Activated B cell treated with CpG ODN at 0.5 μM for 24 hours (primary cell): ENCODE results near the gene SVEP1. TPM values are rescaled to one million over a fixed set of nuclear protein-coding genes. Genes with fewer than 3 reads are reported as not detected.
"Not testable (repeated sequence)": the region's sequence is repeated elsewhere in the genome, so short reads cannot be mapped to it uniquely, and the experiment has no call there.

Experiments
- ATAC-seq: fragments of 200-7000 bp; cut with Tn5 transposase; one replicate; pipeline ENCODE4 v1.10.0; 2021; ENCODE audit warnings: low read depth, mild to moderate bottlenecking, moderate library complexity
- CTCF ChIA-PET: fragments of 350-600 bp; sonication (Branson Sonifier 250); formaldehyde crosslinking; loops from one replicate; lab custom pipeline; 2021; ENCODE audit warnings: antibody characterized with exemption; lab: Charles Lee
- POLR2A ChIA-PET: fragments of 350-600 bp; sonication (Branson Sonifier 250); formaldehyde crosslinking; loops from one replicate; lab custom pipeline; 2021; ENCODE audit warnings: antibody characterized with exemption; lab: Charles Lee
- DNase-seq: peaks from one replicate; pipeline ENCODE4 v3.0.0; 2022
- H3K27ac Mint-ChIP-seq: one replicate; pipeline ENCODE4 v1.8.0; 2020; ENCODE audit warnings: mixed read lengths
- H3K27me3 Mint-ChIP-seq: one replicate; pipeline ENCODE4 v1.8.0; 2021; ENCODE audit warnings: mixed read lengths
- H3K36me3 Mint-ChIP-seq: one replicate; pipeline ENCODE4 v1.8.0; 2021; ENCODE audit warnings: low read depth, mixed read lengths
- H3K4me1 Mint-ChIP-seq: one replicate; pipeline ENCODE4 v1.8.0; 2021; ENCODE audit warnings: mixed read lengths
- H3K4me3 Mint-ChIP-seq: one replicate; pipeline ENCODE4 v1.8.0; 2020; ENCODE audit warnings: mild to moderate bottlenecking, mixed read lengths
- H3K9me3 Mint-ChIP-seq: one replicate; pipeline ENCODE4 v1.8.0; 2020; ENCODE audit warnings: mixed read lengths
- CTCF ChIP-seq: fragments of 200-600 bp; IDR thresholded peaks from one replicate; pipeline ENCODE4 v1.8.0; 2022; ENCODE audit warnings: antibody characterized with exemption, mild to moderate bottlenecking
- intact Hi-C: fragments of 100-400 bp; cut with micrococcal nuclease; formaldehyde crosslinking; loops from one replicate; pipeline ENCODE4 v1.15.1; 2024
- total RNA-seq: library from RNA; stranded (reverse); gene quantifications from 2 replicates; pipeline ENCODE4 v1.2.3, GENCODE V29; 2022

The SVEP1 gene
- total RNA-seq, 1 donor from 2014 or later = not detected

- Mint-ChIP-seq H3K4me1 (no peaks in the 10 kb centered on the region), H3K36me3 (no peaks in the 10 kb centered on the region), H3K9me3 (no peaks in the 10 kb centered on the region), H3K27me3 (no peaks in the 10 kb centered on the region), H3K27ac (no peak overlapping the region), H3K4me3 (no peak overlapping the region)
- no peak for ATAC-seq
- DNase-seq = no peak
- POLR2A ChIA-PET = no interaction called here
- intact Hi-C loops = loop anchor here (5.0 to 10.0 kb wide), 2 partner anchors 193 to 716 kb away; no protein-coding TSS in a partner anchor
- no peak for TF ChIP-seq CTCF
- CTCF ChIA-PET = no interaction called here
Measured at GRCh38 chr9:110620726-110621125, 41.2 kb upstream of the SVEP1 start.

- intact Hi-C loops = loop anchor here (5.0 to 10.0 kb wide), 2 partner anchors 193 to 715 kb away; no protein-coding TSS in a partner anchor
- CTCF ChIA-PET = no interaction called here
- no peaks in the 10 kb centered on the region for H3K9me3 Mint-ChIP-seq
- no peak overlapping the region for H3K27ac Mint-ChIP-seq
- no peak for DNase-seq
- ATAC-seq = no peak
- H3K27me3 Mint-ChIP-seq = no peaks in the 10 kb centered on the region
- no peak for TF ChIP-seq CTCF
- H3K4me1 Mint-ChIP-seq = no peaks in the 10 kb centered on the region
- POLR2A ChIA-PET = no interaction called here
- H3K4me3 Mint-ChIP-seq = no peak overlapping the region
- no peaks in the 10 kb centered on the region for H3K36me3 Mint-ChIP-seq
Measured at GRCh38 chr9:110619831-110620230, 40.3 kb upstream of the SVEP1 start.

DNA sequence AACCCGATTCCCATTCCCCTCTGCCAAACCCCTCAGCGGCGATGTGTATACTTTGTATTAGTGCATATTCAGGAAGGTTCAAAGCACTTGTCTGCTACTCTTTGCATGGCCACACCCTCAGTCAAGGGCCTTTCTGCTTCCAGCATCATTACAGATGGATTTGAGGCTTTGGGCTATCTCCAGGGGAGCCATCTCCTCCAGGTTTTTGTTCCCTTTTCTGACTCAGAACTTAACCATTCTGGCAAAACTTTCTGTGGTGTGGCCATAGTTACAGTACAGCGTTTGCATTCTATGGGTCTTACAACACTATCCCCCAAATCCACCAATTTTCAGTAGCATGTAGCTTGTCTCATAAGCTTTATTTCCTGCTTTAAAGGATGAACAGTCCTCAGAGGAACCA, 36.0 kb upstream of the SVEP1 start:
- DNase-seq (no peak), ATAC-seq (no peak)
- Mint-ChIP-seq H3K4me1 (no peaks in the 10 kb centered on the region), H3K9me3 (no peaks in the 10 kb centered on the region), H3K27me3 (no peaks in the 10 kb centered on the region), H3K4me3 (no peak overlapping the region), H3K27ac (no peak overlapping the region), H3K36me3 (no peaks in the 10 kb centered on the region)
- ChIA-PET CTCF (no interaction called here), POLR2A (no interaction called here)
- no peak for TF ChIP-seq CTCF
- intact Hi-C loops = no loop called here

DNA sequence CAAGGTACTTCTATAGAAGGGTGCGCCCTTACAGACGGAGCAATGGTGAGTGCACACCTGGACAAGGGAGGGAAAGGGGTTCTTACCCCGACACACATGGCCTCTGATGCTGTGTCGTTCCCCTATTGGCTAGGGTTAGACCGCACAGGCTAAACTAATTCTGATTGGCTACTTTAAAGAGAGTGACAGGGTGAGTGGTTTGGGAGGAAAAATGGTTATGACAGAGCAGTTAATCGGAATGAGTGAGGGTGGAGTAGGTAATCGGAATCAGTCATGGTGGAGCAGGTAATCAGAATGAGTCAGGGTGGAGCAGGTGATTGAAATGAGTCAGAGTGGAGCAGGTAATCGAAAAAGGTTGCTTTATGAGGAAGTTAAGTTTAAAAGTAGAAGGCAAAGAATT, 35.0 kb upstream of the SVEP1 start:
- DNase-seq, ATAC-seq, POLR2A ChIA-PET, H3K4me1 Mint-ChIP-seq, H3K4me3 Mint-ChIP-seq, H3K27ac Mint-ChIP-seq, H3K9me3 Mint-ChIP-seq, H3K27me3 Mint-ChIP-seq, CTCF ChIA-PET, H3K36me3 Mint-ChIP-seq, intact Hi-C loops: not testable (repeated sequence)

DNA sequence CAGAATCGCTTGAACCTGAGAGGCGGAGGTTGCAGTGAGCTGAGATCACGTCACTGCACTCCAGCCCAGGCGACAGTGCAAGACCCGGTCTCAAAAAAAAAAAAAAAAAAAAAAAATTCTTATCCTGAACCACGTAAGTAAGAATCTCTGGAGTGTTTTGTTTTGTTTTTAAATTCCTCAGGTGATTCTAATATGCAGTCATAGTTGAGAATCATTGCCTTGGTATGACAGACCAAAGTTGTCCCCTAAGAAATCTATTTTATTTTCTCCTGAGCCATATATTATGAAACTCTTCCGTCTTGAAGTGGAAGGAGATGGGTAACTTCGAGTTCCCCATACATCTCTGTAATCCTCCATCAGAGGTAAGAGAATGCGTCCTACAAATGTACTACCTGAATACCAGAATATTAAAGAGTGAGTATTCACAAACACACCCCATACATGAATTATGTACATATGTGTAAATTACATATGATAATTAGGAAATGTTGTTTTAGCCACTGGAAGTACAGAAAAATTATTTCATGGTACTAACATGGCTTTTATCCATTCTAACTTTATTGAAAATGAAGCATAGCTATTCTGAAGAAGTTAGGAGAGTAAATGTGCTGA, 26.7 kb upstream of the SVEP1 start:
- Mint-ChIP-seq H3K9me3 (no peaks in the 10 kb centered on the region), H3K4me3 (no peak overlapping the region), H3K27me3 (peaks cover 6% of the 10 kb centered on the region), H3K27ac (no peak overlapping the region), H3K36me3 (no peaks in the 10 kb centered on the region), H3K4me1 (no peaks in the 10 kb centered on the region)
- ATAC-seq (no peak), DNase-seq (no peak)
- POLR2A ChIA-PET = no interaction called here
- intact Hi-C loops = no loop called here
- no peak for TF ChIP-seq CTCF
- CTCF ChIA-PET = no interaction called here

DNA sequence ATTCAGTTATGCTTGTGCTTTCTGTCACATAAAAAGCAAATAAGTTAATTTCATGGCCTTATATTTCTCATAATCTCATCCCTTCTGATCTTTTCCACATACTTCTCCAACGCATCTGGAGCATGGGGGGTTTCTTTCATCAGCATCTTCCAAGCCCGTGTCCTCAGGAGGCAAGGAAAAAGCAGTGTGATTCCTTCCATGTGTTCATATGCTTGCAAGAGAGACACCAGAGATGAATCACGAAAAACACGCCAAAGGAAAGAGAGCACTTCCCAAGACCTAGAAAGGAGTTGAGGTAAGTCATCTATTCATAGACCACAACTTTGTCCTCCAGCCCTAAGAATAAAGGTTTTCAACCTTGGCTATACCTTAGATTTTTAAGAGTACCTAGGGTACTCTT, 26.0 kb upstream of the SVEP1 start:
- H3K4me1 Mint-ChIP-seq = no peaks in the 10 kb centered on the region
- no peak overlapping the region for H3K27ac Mint-ChIP-seq
- H3K27me3 Mint-ChIP-seq = peaks cover 6% of the 10 kb centered on the region
- H3K36me3 Mint-ChIP-seq = no peaks in the 10 kb centered on the region
- ChIA-PET CTCF (no interaction called here), POLR2A (no interaction called here)
- ATAC-seq = no peak
- H3K9me3 Mint-ChIP-seq = no peaks in the 10 kb centered on the region
- H3K4me3 Mint-ChIP-seq = no peak overlapping the region
- DNase-seq = no peak
- intact Hi-C loops = no loop called here
- TF ChIP-seq CTCF = no peak
